GM18519 (cell line): ENCODE results near the gene RASA4.
"Not testable (repeated sequence)": the region's sequence is repeated elsewhere in the genome, so short reads cannot be mapped to it uniquely, and the experiment has no call there.

Source experiments
- ATAC-seq: cut with Tn5 transposase; IDR thresholded peaks from one replicate; pipeline ENCODE4 v1.9.1; 2021; ENCODE audit warnings: mild to moderate bottlenecking, moderate library complexity; ENCODE audit not compliant: unreplicated experiment, low FRiP score

The RASA4 gene

DNA sequence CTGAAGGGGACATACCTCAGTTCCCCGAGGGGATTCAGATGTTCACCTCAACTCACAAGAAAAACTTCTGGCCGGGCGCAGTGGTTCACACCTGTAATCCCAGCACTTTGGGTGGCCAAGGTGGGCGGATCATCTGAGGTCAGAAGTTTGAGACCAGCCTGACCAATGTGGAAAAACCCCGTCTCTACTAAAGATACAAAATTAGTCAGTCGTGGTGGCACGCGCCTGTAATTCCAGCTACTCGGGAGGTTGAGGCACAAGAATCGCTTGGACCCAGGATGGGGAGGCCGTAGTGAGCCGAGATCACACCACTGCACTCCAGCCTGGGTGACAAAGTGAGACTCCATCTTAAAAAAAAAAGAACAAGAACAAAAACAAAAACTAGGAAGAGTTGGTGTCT lies 71.3 kb downstream of the RASA4 start:
- ATAC-seq, result not testable (repeated sequence)

DNA sequence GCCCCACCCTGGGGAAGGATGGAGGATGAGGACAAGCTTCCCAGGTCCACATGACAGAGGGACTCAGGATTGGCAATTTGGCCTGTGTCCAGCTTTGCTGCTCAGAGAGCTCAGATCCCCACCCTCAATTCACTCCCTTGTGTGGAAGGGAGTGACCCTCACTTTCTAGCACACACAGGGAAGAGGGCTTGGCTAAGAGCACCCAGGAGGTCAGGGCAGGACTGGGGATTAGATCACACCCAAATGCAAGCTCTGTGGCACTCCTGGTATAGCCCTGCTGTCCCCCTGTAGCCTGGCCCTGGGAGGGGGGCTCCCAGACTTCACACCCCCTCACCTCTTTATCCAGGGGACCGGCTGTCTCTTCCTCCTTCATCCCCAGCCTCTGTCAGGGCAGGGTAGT lies 72.2 kb downstream of the RASA4 start:
- not testable (repeated sequence) for ATAC-seq

DNA sequence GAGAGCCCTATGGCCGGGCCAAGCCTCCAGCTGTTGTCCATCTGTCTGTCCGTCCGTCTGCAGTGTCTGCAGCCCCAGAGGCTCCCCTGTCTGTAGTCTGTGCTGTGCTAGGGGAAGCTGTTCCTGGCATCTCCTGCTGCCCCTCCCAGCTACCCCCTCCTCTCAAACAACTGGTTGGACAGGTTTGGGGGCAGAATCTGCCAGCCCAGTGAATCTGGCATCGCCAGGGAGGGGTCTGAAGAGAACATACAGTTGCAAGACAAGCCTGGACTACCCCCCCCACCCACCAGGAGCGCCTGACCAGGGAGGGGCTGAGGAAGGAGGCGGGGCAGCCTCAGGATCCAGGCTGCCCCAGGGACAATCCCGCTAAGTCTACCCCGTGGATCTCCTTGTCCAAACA lies 73.0 kb downstream of the RASA4 start, which contains the start of gene UPK3BL2:
UPK3BL2 (minus strand) TSS at position 101 of the 400 bp plus-strand sequence; CDS start at position 41, 60 bp downstream.
- ATAC-seq, result not testable (repeated sequence)

DNA sequence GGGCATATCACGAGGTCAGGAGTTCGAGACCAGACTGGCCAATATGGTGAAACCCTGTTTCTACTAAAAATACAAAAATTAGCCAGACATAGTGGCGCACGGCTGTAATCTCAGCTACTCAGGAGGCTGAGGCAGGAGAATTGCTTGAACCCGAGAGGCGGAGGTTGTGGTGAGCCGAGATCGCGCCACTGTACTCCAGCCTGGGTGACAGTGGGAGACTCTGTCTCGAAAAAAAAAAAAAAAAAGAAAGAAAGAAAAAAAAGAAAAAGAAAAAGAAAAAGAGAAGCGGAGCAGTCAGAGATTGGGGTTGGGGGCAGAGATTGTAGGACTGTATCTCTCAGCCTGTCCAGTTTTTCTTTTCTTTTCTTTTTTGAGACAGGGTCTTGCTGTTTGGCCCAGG lies 73.8 kb downstream of the RASA4 start:
- not testable (repeated sequence) for ATAC-seq

DNA sequence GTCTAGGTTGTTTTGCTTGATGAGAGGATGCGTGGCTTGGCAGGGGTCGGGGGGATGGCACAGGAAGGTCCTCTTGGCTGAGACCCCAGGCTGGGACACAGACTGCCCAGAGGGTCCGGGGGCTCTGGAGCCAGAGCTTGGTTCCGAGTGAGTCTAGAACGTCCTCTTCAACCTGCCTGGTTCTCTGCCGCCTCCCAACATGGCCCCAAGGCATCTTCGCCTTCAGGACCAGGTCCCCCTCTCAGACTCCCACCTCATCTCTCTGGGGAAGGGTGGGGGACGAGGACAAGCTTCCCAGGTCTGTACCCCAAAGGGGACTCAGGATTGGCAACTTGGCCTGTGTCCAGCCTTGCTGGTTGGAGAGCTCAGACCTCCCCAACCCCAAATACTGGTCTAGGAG lies 74.5 kb downstream of the RASA4 start:
- ATAC-seq, result not testable (repeated sequence)

DNA sequence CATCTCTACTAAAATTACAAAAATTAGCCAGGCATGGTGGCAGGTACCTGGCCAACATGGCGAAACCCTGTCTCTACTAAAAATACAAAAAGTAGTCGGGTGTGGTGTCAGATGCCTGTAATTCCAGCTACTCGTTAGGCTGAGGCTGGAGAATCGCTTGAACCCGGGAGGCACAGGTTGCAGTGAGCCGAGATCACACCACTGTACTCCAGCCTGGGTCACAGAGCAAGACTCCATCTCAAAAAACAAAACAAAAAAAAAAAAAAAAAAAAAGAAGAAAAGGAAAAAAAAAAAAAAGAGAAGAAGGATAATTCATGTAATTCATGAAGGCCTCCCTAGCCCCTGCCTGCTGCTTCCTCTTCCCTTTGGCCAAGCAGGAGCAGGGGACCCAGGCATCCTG lies 76.0 kb downstream of the RASA4 start:
- not testable (repeated sequence) for ATAC-seq

DNA sequence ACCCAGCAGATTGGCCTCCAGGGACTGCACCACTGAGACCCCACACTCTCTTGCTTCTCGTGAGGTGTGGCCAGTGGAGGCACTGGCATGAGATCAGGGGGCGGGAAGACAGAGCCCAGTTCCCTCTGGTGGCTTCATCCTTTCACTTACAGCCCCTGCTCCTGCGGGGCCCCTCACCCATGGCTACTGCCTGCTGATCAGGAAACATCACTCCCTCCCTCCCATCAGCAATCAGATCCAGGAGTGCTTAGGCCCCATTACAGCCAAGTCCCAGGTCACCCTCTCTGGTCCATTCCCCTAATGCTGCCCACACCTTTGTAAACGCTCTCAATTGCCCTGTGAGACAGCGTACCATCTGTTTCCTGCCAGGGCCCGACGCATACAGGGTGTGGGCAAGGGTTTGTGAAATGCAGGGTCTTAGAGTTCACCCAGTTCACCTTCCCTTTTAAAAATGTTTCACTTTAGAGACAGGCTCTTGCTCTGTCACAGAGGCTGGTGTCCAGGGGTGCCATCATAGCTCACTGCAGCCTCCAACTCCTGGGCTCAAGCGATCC lies 81.4 kb downstream of the RASA4 start:
- not testable (repeated sequence) for ATAC-seq

DNA sequence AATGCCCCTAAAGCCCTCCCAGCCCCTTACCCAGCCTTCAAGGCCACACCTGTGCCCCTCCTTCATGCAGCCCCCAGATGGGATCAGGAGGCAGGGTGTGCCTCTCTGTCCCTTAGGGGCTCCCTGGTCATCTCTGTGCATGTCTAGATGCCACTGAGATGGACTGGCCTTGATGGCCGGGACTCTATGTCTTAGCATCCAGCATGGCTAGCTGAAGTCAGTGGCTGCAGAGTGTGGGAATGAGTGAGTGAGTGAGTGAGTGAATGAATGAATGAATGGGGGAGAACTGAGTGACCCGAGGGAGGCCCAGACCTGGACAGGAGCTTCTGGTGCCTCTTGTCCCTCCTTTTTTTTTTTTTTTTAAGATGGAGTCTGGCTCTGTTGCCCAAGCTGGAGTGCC lies 84.4 kb downstream of the RASA4 start:
- ATAC-seq, result not testable (repeated sequence)

DNA sequence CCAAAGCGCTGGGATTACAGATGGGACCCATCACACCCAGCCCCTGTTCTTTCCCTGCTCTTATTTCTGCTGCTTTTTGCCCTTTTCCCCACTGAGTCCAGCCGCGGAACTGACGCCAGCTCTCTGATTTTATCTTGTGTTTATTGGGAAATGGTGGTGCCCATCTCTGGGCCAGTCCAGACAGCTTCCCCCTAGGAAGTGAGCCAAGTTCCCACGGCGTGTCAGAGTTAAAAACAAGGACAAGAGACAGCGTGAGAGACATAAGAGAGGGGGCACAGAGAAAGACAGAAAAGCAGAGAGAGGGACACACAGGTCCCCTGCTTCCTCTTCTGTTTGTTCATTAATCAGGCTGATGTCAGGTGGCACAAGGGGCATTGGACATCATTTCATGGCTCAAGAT lies 85.0 kb downstream of the RASA4 start:
- not testable (repeated sequence) for ATAC-seq

DNA sequence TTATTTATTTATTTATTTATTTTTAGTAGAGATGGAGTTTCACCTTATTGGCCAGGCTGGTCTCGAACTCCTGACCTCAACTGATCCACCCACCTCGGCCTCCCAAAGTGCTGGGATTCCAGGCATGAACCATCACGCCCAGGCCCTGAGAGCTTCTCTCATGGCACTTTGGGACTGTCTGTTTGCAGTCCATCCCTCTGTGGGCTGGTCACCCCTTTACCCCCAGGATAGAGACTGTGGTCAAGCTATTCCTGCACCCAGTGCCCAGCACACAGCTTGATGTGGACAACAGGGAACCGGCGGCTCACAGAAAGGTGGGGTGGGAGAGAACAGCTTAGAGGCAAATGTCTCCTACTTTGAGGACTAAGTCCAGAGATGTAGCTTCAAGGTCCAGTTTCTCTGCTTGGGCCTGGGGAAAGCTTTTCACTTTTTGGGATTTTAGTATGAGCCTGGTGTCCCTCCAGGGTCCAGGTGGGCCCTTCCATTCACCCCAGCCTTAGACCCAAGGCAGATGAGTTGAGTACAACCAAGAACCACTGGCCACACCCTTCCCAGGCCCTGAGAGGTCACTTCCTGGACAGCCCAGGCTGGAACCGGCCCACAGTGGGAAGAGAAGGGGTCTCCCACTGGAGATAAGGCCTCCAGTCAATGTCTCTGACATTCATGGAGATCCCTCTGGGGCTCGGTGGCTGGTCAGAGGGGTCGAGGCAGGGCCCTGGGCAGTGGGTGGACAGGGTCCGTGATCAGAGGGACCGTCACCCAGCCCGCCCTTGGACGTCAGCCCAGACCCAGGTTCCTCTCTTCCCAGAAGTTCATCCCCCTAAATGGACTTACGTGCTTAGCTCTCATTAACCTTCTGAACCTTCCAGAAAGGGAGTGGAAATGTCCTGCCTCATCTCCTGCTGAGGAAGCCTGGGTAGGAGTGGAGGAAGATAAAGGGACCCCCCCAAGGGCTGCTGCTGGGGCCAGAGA lies 88.4 kb downstream of the RASA4 start:
- ATAC-seq, result not testable (repeated sequence)

DNA sequence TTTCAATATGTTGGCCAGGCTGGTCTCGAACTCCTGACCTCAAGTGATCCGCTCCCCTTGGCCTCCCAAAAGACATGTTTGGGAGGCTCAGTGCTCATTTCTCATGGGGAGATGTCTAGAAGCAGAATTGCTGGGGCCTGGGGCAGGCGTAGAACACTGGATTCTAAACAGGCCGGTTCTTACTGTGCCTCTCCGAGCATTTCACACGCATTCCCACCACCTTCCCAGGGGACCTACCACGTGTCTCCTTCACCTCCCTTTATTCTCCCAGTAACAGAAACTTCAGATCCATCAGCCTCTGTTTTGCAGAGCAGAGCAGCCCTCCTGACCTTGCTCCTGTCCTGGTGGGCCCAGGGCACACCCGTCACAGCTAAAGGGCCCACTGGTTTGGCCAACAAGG lies 89.4 kb downstream of the RASA4 start:
- not testable (repeated sequence) for ATAC-seq

DNA sequence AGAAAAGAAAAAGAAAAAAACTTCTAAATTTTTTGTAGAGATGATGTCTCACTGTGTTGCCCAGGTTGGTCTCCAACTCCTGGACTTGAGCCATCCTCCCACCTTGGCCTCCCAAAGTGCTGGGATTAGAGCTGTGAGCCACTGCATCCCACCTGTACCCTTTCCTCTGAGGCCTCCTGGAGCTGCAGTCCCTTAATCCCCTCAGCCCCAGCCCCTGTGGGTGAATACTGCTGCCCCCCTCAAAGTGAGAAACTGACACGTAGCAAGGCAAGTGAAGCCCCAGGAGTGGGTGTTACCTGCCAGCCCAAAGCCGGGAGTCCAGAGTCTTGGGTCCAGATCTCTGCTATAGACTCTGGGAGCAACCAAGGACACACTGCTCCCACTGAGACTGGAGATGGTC lies 91.8 kb downstream of the RASA4 start:
- ATAC-seq, result not testable (repeated sequence)
